ENCODE data around the gene DDX25.

Gene DDX25

DNA sequence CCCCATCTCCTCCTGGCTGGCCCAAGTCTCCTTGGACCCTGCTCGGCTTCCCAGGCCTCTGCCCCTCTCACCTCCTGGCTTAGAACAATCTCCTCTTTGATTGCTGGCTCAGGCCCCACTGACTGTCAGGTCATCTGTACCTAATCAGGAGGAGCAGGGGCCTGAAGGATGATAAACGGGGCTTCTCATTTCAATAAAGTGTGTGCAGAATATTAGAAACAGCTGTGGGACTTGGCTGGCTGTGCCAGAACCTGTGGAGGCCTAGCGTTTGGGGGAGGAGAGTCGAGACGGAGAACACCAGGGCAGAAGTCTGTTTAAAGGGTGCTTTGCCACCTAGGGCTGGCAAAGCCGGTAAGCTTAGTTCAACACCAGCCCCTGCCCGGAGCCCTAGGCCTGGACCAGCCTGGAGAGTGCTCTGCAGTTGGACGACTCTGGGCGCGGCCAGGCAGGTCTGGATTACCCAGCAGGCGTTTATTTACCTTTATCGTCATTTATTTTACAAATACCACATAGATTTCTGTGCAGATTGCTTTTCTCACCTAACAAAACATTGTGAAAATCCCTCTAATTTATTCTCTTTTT lies 31.4 kb downstream of the DDX25 start:
- TF ChIP-seq CTCF (IDR thresholded peaks at IDR 0.05; ENCODE audit: low read depth, low read length, missing control alignments): no peak
- no peak overlapping the region for H3K4me3 ChIP-seq (ENCODE audit: low read depth, low read length)
- DNase-seq (ENCODE audit: low read depth): no peak

DNA sequence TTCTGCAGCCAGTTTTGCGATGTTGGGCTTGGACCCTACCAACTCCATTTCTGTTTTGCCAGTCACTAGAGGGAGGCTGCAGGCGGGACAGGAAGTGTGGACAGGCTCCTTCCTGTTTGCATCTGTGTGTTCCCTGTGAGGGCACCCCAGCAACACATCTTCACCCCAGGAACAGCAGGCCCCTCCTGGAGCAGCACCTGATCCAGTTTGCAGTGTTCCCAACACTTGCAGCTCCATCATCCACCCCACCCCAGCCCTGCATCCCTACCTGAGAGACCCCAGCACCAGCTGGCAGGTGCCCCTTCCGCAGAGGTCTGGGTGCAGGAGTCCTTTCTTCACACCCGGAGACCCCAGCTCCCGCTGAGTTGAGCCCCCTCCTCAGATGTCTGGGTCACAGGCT lies 34.1 kb downstream of the DDX25 start:
- no peak overlapping the region for H3K4me3 ChIP-seq (ENCODE audit: low read depth, low read length)
- DNase-seq (ENCODE audit: low read depth): no peak
- TF ChIP-seq CTCF (IDR thresholded peaks at IDR 0.05; ENCODE audit: low read depth, low read length, missing control alignments): no peak

GRCh38 chr11:125939081-125939521 lies 34.8 kb downstream of the DDX25 start:
- H3K4me3 ChIP-seq (ENCODE audit: low read depth, low read length): no peak overlapping the region
- DNase-seq (ENCODE audit: low read depth): no peak
- no peak for TF ChIP-seq CTCF (IDR thresholded peaks at IDR 0.05; ENCODE audit: low read depth, low read length, missing control alignments)

DNA sequence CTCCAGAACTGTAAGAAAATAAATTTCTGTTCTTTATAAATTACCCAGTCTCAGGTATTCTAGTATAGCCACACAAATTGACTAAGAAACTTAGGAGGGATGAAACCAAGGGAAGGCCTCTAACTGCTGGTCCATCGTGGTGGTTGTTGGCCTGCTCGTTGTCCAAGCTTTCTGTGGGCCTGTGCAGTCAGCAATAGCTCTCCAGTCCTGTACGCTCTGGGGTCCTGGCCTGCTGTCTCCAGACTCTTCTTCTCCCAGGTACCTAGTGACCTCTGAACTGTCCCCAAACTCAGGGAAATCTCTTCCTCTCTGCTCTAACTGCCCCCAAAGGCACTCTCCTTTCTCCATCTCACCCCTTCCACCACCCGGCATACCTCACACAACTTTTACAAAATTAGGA lies 35.8 kb downstream of the DDX25 start:
- TF ChIP-seq CTCF (IDR thresholded peaks at IDR 0.05; ENCODE audit: low read depth, low read length, missing control alignments): no peak
- no peak for DNase-seq (ENCODE audit: low read depth)

GRCh38 chr11:125941267-125941618 lies 36.9 kb downstream of the DDX25 start:
- H3K4me3 ChIP-seq (ENCODE audit: low read depth, low read length): no peak overlapping the region
- no peak for TF ChIP-seq CTCF (IDR thresholded peaks at IDR 0.05; ENCODE audit: low read depth, low read length, missing control alignments)
- no peak for DNase-seq (ENCODE audit: low read depth)

More for the DNA sequence above, 35.8 kb downstream of the DDX25 start:
- H3K4me3 ChIP-seq (ENCODE audit: low read depth, low read length): no peak overlapping the region

DNA sequence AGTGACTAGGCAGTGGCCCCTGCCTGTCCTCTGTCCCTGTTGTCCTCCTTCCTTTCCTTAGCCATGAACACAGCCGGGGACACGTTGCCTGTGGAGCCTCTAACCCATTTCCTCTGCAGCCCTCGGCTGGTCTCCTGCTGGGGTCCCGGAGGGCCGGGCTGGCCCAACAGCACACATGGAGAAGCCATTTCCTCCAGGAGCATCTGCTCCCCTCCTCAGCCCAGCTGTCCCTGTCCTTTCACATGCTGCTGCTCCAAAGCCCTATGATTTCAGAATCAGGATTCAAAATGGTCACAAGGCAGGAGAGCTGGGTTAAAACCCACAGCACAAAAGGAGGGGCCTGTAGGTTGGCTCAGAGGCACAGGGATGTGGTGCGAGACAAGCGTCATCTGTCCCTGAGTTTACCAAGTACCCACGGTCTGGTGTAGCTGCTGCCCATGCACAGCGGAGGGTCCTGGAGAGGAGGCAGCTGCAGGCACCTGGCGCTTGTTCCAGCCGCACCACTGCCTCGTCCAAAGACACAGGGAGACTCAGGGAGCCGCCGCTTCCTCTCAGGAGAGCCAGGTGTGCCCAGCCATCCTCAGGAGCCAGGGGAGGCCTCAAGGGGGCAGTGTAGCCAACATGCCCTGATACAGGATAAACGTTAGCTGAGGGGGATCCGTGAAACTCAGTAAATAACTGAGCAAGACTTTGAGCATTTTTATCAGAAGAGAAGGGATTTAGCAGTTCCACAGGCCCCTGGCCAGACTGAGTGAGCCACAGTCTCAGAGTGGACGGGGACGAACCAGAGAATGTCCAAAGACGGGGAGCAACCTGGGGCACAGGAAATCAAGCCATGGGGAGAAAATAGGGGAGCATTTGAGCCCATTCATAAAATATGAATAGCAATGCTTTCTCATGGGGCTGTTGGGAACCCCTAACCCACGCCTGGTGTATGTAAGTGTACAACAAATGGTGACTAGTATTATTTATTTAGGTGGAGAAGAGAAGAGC lies 37.6 kb downstream of the DDX25 start:
- no peak overlapping the region for H3K4me3 ChIP-seq (ENCODE audit: low read depth, low read length)
- no peak for DNase-seq (ENCODE audit: low read depth)

More for the DNA sequence above, 37.6 kb downstream of the DDX25 start:
- TF ChIP-seq CTCF (IDR thresholded peaks at IDR 0.05; ENCODE audit: low read depth, low read length, missing control alignments): peak; percentile 80
